Breast epithelium (tissue), 4 donors: ENCODE measurements around the gene AMACR. TPM values are rescaled to one million over a fixed set of nuclear protein-coding genes. Genes with fewer than 3 reads are reported as not detected.

ENCODE experiments used
- DNase-seq, 2 donors: peaks; one replicate each; pipeline ENCODE4 v3.0.0-alpha.2; 2019; ENCODE audit warnings: low spot score in 2 of 2
- H3K27ac ChIP-seq, 2 donors: fragments of 200-600 bp; sonication (generic) in 1 of 2; one replicate each; pipeline ENCODE4 v1.5.1; 2016 to 2019; ENCODE audit warnings: mild to moderate bottlenecking in 1 of 2
- H3K27me3 ChIP-seq, 2 donors: fragments of 200-600 bp; sonication (generic) in 1 of 2; one replicate each; pipeline versions ENCODE4 v1.5.1 to v1.6.0; 2017 to 2019; ENCODE audit warnings: control low read depth in 1 of 2, mild to moderate bottlenecking in 1 of 2
- H3K36me3 ChIP-seq: fragments of 200-600 bp; one replicate; pipeline ENCODE4 v1.5.1; 2019
- H3K4me1 ChIP-seq, 2 donors: fragments of 200-600 bp; sonication (generic); one replicate each; pipeline ENCODE4 v1.5.1; 2016 to 2019; ENCODE audit warnings: control low read depth in 1 of 2
- H3K4me3 ChIP-seq, 3 donors: fragments of 200-600 bp; sonication (generic); 1 replicate in 2 of 3; 2 replicates in 1 of 3; pipeline ENCODE4 v1.5.1; 2016 to 2019; ENCODE audit warnings: mild to moderate bottlenecking in 3 of 3, moderate library complexity in 2 of 3
- H3K9me3 ChIP-seq, 2 donors: fragments of 200-600 bp; sonication (generic) in 1 of 2; one replicate each; pipeline ENCODE4 v1.5.1; 2016 to 2019; ENCODE audit warnings: control low read depth in 1 of 2
- CTCF ChIP-seq, 3 donors: fragments of 450-650 bp; IDR thresholded peaks; one replicate each; pipeline ENCODE4 v1.5.1; 2016 to 2017; ENCODE audit warnings: antibody characterized with exemption in 3 of 3, mild to moderate bottlenecking in 3 of 3, moderate library complexity in 3 of 3
- POLR2A ChIP-seq: fragments of 450-650 bp; IDR thresholded peaks from one replicate; pipeline ENCODE4 v1.6.1; 2016; ENCODE audit warnings: antibody characterized with exemption, mild to moderate bottlenecking, moderate library complexity
- POLR2AphosphoS5 ChIP-seq, 3 donors: sonication (generic); formaldehyde crosslinking; IDR thresholded peaks; one replicate each; pipeline ENCODE4 v1.6.1; 2017; ENCODE audit warnings: antibody characterized with exemption in 3 of 3
- intact Hi-C: fragments of 100-400 bp; cut with DNase I; formaldehyde crosslinking; loops from one replicate; pipeline ENCODE4 v1.15.1; 2023; ENCODE audit warnings: low total_unique reads
- total RNA-seq, 3 donors: library from RNA; depleted of rRNA; stranded (reverse); fragments of >200 nt; gene quantifications; one replicate each; pipeline ENCODE4 v1.1.0, GENCODE V29; 2016

Gene AMACR
- total RNA-seq, 3 donors from 2014 or later = 8.2 to 14.4 (median 13.8) TPM

GRCh38 chr5:34045996-34046395, 38.1 kb upstream of the AMACR start:
- Histone ChIP-seq H3K36me3 (no peaks in the 10 kb centered on the region), H3K27ac (no peak overlapping the region), H3K27me3 (no peaks in the 10 kb centered on the region), H3K9me3 (no peaks in the 10 kb centered on the region), H3K4me1 (no peaks in the 10 kb centered on the region), H3K4me3 (no peak overlapping the region)
- intact Hi-C loops = no loop called here
- DNase-seq = no peak
- TF ChIP-seq POLR2AphosphoS5 (IDR thresholded peaks at IDR 0.05) = no peak
- no peak for TF ChIP-seq CTCF (IDR thresholded peaks at IDR 0.05)
- TF ChIP-seq POLR2A = no peak

- no peak for DNase-seq
- no peak for TF ChIP-seq POLR2A
- no peak for TF ChIP-seq POLR2AphosphoS5 (IDR thresholded peaks at IDR 0.05)
- TF ChIP-seq CTCF (IDR thresholded peaks at IDR 0.05) = no peak
- Histone ChIP-seq H3K9me3 (no peaks in the 10 kb centered on the region), H3K27ac (no peak overlapping the region), H3K4me3 (no peak overlapping the region), H3K36me3 (no peaks in the 10 kb centered on the region), H3K27me3 (no peaks in the 10 kb centered on the region), H3K4me1 (no peaks in the 10 kb centered on the region)
- intact Hi-C loops = no loop called here
These were observed 37.2 kb upstream of the AMACR start for GRCh38 chr5:34045023-34045422.

- H3K27me3 ChIP-seq = no peaks in the 10 kb centered on the region
- no peaks in the 10 kb centered on the region for H3K9me3 ChIP-seq
- TF ChIP-seq POLR2AphosphoS5 (IDR thresholded peaks at IDR 0.05) (no peak), POLR2A (no peak), CTCF (IDR thresholded peaks at IDR 0.05) (no peak)
- H3K4me3 ChIP-seq = peak within 1 kb of the TSS in 1 of 3 donors; percentile 24
- intact Hi-C loops = no loop called here
- H3K36me3 ChIP-seq = no peaks in the 10 kb centered on the region
- DNase-seq = no peak
- no peak within 1 kb of the TSS for H3K27ac ChIP-seq
- no peaks in the 10 kb centered on the region for H3K4me1 ChIP-seq
These were observed 35.4 kb upstream of the AMACR start, which contains the start of gene C1QTNF3 for GRCh38 chr5:34043099-34043876. TSS of gene C1QTNF3 (minus strand) at chr5:34043213. CDS start at chr5:34043125, 88 bp downstream.

GRCh38 chr5:34042321-34042720, 34.5 kb upstream of the AMACR start:
- Histone ChIP-seq H3K9me3 (no peaks in the 10 kb centered on the region), H3K27ac (no peak overlapping the region), H3K36me3 (no peaks in the 10 kb centered on the region), H3K4me3 (peak overlapping the region in 1 of 3 donors; percentile 24), H3K27me3 (no peaks in the 10 kb centered on the region), H3K4me1 (no peaks in the 10 kb centered on the region)
- TF ChIP-seq CTCF (IDR thresholded peaks at IDR 0.05) = no peak
- no peak for TF ChIP-seq POLR2A
- no peak for TF ChIP-seq POLR2AphosphoS5 (IDR thresholded peaks at IDR 0.05)
- intact Hi-C loops = no loop called here
- DNase-seq = no peak

GRCh38 chr5:34041247-34041972, 33.6 kb upstream of the AMACR start:
- no peaks in the 10 kb centered on the region for H3K4me1 ChIP-seq
- no peaks in the 10 kb centered on the region for H3K27me3 ChIP-seq
- no peak for TF ChIP-seq POLR2A
- TF ChIP-seq CTCF (IDR thresholded peaks at IDR 0.05) = no peak
- no peak for TF ChIP-seq POLR2AphosphoS5 (IDR thresholded peaks at IDR 0.05)
- no peak overlapping the region for H3K27ac ChIP-seq
- no peaks in the 10 kb centered on the region for H3K36me3 ChIP-seq
- H3K9me3 ChIP-seq = no peaks in the 10 kb centered on the region
- H3K4me3 ChIP-seq = no peak overlapping the region
- DNase-seq = no peak
- intact Hi-C loops = no loop called here
